GM18868 (cell line): ENCODE results near the gene SLC6A4.
A peak's percentile ranks its signal among the peaks of the same experiment; 100 is the strongest.

Experiments used
- ATAC-seq: cut with Tn5 transposase; IDR thresholded peaks from one replicate; pipeline ENCODE4 v1.9.1; 2021; ENCODE audit warnings: mild to moderate bottlenecking, moderate library complexity; ENCODE audit not compliant: unreplicated experiment

Gene SLC6A4

DNA sequence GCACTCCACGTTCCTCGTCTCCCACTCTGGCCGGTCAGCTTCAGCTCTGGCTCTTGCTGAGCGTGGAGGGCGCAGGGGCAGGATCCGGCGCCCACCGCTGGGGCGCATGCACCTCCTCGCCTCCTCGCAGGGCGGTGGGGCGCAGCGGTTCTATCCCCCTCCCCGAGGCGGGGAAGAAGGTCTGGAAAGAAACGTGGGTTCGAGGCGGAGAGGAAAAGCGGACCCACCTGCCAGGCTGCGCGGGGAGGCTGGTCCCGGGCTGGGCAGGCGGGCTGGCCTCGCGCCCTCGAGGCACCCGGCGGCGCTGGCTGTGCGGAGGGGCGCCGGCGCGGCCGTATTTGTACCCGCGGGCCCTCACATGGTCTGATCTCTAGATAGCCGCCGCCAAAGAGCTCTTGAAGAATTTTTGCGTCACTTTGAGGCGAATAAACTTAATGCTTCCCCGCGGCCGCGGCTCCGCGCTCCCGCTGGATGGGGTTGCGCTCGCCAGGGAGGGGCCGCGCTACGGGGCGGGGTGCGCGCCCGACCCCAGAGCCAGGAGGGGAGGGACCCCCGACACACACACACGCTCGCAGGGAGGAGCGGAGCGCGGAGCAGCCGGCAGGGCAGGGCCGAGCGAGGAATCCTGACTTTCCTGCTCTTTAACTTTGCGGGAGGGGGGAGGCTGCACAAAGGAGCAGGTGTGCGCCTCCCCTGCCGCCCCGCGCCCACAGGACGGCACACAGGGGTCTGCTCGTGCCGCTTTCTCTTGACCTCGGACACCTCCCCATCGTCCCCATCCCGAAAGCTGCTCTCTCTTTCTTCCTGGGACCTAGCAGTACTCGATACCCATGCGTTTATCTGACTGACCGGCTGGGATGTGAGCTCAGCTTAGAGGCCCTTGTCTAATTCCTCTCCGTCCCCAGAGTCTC is at the start of gene SLC6A4:
TSS of gene SLC6A4 (minus strand) at position 312 of the 911 bp plus-strand sequence. CDS start 13,739 bp downstream, outside the sequence.
- peak; percentile 6 for ATAC-seq

DNA sequence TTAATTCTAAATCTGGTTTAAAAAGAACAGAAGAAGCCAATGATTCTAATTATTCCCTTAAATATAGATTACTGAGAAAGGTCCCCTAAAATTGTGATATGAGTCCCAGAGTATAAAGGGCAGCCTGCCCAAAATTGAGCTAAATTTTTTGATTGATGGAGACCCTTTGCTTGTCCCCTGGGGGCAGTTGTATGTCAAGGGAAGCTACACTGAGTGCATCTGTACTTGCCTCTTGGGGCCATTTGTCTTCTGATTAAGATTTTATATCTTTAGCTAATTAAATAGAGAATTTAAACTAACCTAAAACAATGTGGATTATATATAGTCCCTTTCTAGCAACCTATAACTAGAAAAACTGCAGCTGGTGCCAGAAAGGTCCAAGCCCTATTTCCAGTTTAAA is 43.7 kb upstream of the SLC6A4 start:
- ATAC-seq, result no peak

DNA sequence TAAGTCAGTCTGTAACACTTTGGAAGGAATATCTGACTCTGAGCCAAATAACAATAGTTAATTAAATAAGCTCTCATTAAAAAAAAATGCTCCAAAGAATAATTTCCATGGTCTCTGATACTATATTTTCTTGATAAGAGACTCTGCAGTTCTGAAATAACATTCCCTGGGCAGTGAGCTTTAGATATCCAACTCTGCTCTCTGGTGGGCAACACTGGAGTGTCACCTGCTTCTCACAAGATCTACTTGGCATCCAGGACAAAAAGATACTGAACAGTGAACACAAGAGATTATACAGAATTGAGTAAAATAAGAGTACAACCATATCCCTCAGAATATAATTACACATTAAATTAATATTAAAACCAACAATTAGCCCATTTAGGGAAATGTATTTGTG is 42.5 kb upstream of the SLC6A4 start:
- ATAC-seq, result no peak

DNA sequence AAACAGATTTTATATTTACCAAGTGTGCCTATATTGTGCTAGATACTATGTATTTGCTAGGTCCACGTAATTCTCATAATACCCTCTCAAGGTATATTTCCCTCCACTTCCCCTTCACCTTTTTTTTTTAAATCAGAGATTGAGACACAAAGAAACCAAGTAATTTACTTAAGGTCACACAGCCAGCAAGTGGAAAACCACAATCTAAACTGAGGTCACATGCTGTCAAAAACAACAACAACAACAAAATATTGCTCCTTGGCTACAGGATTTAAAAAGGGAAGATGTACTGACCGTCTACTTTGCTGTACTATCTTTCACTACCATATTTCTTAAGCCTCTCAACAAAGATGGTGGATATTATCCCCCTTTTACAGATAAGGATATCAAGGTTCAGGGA is 40.4 kb upstream of the SLC6A4 start:
- ATAC-seq, result no peak

DNA sequence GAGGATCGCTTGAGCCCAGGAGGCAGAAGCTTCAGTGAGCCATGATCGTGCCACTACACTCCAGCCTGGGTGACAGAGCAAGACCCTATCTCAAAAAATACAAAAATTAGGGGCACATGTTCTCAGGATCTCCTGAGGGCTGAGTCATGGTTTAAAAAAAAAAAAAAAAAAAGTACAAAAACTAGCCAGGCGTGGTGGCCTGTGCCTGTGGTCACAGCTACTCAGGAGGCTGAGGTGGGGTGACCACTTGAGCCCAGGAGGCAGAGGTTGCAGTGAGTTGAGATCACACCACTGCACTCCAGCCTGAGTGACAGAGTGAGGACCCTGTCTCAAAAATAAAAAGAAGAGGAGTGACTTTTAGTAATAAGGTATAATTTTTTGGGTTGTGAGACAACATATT is 39.4 kb upstream of the SLC6A4 start:
- ATAC-seq, result no peak

DNA sequence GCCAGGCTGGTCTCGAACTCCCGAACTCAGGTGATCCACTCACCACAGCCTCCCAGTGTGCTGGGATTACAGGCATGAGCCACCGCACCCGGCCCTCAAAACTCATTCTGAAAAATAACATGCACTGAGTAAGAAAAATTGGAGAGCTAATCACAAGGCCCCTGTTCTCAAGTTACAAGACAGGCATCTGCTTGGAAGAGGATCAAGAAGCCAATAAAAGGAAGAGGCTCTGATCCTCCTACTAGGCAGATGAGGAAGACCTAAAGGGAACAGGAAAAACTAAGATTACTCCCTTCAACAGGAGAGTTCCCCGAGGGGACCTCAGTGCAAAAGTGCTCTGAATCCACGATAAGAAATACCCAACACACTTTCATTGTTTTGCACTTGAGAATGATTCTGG is 37.9 kb upstream of the SLC6A4 start:
- no peak for ATAC-seq

DNA sequence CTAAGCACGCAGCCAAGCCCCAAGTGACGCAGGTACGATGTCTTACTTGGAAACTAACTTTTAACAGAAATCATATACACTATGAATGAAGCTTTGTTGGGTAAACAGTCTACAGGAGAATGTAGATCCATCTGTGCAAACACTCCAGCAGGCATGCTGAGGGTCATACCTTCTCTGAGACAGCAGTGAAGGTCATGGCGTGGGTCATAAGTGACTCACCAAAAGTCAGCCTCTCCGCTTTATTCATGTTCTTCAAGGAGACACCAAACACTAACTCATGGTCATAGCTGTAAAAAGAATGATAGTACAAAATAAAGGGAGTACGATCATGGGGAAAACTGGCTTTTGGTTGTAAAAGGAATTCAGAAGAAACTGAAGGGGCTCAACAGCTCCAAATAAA is 35.6 kb upstream of the SLC6A4 start:
- no peak for ATAC-seq

DNA sequence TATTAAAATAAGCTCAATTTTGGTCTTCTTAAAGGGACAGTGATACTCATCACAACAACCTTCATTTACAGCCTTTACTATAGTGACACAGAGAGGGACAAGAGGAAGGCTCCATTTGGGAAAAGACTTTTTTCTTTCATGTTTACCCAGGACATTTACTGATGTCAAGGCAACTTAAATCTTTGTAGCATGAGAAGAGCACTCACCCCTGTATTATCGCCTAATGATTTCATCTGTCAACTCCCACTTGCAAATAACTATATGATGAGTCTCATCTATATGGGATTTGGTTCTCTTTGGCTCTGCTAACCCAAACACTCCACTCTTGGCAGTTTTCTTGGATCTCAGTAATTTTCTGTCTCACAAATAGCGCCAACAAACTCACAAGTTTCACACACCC is 32.1 kb upstream of the SLC6A4 start:
- no peak for ATAC-seq

DNA sequence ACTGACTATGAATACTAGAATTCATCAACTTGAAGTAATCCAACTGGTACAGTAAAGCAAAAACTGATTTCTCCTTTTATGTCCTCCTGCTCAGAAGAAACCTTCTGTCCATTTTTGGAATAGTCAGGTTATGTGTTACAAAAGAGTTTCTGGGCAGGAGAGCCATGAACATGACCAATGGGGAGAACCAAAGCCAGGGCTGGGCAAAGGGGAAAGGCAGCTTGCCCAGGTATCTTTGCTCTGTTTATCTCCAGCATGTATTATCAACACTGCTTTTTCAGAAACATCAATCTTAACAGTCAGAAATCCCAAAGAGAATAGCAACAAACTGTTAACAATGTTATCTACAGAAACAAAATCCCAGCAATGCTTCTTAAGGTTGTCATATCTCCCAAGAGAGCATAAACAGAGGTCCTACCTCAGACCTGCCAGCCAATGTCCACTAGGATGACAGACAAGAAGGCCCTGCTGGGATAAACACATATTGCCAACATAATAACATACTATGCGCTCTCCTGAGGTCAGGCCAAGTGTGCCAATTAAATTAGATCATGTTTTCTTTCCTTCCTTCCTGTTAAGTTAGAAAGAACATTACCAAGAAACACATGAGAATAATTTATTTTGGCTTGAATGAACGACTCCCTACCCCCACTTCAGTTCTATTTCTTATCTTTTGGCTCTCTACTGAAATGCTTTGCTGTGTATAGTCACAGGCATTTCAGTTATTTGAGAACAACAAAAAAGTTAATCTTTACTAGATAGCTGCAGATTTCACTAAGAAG is 28.2 kb upstream of the SLC6A4 start:
- ATAC-seq, result no peak

DNA sequence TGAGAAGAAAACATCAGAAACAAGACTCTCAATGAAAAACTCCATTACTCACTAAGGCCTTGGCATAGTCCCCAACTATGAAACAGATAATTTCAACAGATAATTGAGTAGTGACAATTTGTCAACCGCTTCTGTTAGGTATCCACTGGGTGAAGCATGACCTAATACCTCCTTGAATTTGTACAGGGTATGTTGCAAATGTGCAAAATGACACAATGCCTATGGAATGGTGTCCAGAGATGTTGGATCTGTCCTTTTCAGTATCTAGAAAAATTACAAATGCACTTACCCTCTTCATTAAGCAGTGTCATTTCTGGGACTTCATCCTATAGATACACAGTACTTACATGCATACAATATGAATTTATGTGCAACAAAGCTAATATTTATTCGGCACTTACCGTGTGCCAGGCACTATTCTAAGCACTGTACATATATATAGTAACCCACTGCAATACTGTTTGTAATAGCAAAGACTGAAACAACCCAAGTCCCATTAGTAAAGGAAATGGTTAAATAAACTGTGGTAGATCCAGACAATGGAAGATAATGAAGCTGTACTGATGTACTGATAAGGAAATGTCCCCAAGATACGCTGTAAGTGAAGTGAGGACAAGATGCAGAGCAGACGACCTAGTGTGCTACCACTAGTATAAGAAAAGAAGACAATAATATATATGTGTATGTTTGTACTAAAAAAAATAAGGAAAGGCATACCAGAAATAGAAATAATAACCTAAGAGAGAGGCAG is 21.4 kb upstream of the SLC6A4 start:
- no peak for ATAC-seq

DNA sequence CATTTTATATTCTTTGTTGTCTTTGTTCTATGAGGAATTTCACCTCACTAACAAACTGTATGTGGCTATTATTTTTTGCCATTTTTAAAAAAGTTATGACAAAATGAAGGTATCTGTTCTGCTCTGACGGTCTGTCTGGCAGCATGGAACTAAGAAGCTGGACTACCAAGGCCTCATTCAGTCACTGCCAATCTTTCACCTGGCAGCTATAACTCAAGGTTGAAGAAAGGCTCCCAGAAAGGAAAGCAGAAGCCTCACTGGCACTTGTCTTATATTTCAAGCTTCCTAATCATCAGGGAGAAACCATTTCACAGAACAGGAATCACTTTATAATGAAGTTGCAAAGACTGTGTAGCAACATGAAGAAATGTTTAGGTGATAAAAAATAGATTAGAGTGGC is 18.7 kb upstream of the SLC6A4 start:
- ATAC-seq, result no peak

DNA sequence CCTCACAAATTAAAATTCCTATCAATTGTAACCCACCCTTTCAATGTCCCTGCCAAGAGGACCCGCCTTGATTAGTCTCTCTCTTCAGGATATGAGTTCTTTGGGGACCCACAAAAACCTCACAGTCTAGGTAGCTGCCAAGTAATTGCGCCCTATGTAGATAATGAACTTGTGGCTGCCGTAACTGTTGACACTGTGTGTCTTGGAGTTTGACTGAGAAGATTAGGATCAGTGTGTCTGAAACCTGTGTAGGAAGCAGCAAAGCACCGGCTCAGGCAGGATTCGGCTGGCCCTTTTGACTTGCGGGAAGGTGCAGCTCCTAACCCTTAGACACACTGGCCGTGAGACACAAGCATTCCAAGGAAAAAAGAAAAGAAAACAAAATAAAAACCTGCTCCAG is 17.8 kb upstream of the SLC6A4 start:
- no peak for ATAC-seq

DNA sequence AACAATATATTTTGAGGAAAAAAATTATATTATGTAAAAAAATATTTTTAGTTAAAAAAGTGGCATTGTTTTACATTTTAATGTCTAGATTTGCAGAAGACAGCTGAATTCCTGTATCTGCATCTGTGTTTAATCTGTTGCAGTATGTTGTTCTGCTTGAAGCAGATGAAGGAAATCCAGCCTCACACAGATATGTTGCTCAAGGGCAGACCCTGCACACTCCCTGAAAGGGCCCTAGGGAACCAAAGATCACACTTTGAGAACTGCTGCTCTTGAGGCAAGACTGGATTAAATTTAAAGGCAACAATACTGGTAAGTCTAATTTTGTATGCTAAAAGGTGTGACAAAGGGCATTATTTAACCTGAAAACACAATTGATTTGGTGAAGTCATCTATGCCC is 16.4 kb upstream of the SLC6A4 start:
- ATAC-seq, result no peak

DNA sequence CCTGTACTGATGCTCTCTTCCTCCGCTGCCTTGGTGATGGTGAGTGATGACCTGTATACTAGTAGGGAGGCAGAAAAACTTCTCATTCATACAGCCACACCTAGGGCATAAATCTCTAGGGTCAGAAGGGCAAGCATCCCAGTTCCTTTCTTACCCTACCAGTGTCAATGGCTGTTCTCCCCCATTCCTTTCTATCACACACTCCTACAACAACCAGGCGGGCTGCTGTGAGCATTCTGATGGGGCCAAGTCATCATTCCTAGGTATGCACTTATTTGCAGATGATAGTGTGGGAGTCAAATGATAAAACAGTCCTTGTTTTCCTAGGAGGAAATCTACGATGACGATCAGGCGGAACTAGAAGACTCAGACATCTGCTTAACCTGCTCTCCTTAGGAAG is 14.0 kb upstream of the SLC6A4 start:
- ATAC-seq, result no peak

DNA sequence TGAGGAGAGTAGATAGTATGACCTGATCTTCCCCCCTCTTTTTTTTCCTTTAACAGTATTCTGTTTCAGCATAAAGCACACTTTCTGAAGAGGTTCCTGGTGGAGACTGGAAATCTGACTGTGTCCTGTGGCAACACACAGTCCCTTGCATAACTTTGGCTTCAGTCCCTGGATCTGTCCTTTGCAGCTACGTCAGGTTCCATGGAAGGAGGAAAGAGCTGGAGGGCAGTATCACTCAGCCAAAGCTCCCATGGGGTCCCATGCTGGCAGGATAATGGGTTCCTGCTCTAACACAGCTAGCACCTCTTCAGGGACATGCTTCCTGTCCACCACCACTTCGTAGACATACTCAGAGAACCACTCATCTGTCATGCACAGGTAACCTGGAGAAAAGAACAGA is 13.3 kb upstream of the SLC6A4 start:
- ATAC-seq, result no peak

DNA sequence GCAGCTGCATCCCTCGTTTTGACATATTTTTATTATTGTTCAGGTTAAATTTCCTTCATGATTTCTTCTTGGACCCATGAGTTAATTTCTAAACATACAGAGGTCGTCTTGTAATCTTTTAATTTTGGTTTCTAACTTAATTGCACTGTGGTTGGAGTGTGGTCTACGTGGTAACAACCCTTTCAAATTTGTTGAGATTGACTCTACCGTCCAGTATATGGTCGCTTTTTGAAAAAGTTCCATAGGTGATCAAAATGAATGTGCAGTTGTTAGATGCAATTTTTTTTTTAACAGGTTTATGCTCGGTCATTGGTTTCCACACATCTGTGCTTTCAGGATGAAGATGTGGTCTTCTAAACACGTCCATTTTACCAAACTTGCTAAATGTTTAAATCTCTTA is 11.0 kb upstream of the SLC6A4 start:
- no peak for ATAC-seq

DNA sequence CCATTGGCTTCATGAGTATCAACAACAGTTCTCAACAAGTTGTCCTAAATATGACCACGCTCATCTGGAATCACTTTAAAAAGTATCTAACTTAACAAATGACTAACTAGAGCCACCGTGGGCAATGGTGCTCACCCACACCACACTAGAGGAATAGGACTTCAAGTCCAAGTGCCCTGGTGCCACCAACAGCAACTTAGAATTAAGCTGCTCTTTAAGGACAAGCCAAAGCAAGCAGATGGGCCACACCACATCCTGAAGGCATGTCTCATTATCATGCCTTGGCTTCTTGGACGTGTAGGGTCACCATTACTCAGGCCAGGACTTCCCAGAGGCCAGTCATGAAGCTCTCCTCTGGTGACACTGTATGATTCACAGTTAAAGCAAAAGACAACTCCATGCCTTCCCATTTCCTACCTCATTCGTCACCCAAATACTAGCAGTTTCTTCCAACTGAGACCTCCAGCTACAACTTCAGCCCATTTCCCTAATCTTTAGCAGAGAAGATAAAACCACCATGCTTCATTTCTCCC is 9.4 kb upstream of the SLC6A4 start:
- no peak for ATAC-seq

DNA sequence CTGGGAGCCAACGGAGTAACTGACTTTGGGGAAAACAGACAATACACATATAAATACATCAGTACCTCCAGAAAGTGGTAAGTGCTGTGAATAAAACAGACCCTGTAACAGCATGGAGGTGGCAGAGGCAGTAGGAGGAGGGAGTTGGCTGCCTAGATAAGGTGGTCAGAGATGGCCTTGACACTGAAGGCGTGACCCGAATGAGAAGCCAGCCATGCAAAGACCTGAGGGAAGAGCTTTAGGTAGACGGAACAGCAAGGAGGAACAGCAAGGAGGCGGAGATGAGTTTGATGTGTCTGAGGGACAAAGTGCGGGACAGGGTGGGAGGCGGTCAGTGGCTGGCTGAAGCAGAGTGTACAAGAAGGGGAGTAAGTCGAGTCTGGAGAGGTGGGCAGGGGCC is 8.1 kb upstream of the SLC6A4 start:
- ATAC-seq, result no peak

DNA sequence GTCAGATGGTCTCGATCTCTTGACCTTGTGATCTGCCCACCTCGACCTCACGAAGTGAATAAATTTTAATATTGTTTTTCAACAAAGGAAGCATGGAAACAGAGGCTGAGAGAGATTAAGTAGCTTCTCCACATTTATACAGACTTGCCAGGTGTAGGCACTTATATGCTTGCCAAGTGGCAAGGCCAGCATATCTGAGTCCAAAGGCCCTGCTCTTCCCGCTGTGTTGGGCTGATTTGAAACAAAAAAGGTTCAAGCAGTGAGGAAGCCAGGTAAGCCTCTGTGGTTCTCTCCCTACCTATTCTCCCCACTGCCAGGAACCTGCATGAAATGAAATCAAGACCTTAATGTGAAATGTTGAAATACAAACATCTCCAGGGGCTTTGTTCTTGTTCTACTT is 7.5 kb upstream of the SLC6A4 start:
- ATAC-seq, result no peak

DNA sequence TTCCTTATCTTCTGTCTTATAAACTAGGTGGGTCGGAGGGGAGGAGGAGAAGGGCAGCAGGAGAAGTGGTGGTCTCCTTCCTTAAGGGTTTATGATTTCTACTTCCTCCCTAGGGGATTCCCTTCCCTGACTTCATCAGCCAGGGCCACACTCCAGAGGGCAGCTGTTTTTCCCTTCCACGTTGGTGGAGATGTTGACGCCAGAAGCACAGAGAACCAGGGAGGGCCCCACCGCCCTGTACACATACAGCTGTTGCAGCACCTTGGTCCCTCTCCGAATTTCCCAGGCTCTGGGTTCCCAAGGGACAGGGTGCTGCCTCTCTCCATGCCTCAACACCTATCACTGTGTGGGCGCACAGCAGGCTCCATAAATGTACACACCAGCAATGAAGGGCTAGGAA is 5.6 kb upstream of the SLC6A4 start:
- ATAC-seq, result no peak

DNA sequence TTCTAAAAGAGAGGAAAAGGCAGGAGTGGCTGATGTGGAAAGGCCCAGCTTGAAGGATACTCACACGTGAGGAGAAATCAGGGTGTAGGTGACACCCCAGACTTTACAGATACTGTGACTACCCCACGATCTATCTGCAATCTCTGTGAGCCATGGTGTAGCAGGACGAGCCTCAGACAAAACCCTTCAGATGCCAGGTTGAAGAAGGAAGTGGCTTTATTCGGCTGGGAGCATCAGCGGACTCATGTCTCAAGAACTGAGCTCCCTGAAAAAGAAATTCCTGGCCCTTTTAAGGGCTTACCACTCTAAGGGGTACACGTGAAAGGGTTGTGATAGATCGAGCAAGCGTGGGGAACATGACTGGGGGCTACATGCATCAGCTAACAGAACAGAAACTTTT is 4.7 kb upstream of the SLC6A4 start:
- ATAC-seq, result no peak
